ENCODE results near the gene SCGB2A2. TPM values are rescaled to one million over a fixed set of nuclear protein-coding genes. Genes with fewer than 3 reads are reported as not detected.

The SCGB2A2 gene
- total RNA-seq, 1 experiment from 2014 or later: not detected

GRCh38 chr11:62245271-62245753 lies 24.6 kb upstream of the SCGB2A2 start:
- H3K9me3 Mint-ChIP-seq: peaks cover 11% of the 10 kb centered on the region
- ChIA-PET POLR2A (no interaction called here), CTCF (interaction anchor here (0.6 to 2.1 kb wide), 8 partner anchors 25 to 179 kb away, joined by 3 to 9 read pairs (median 3); partner anchors contain the start of gene SCGB2A2)
- H3K4me1 Mint-ChIP-seq: peaks cover 7% of the 10 kb centered on the region
- DNase-seq (ENCODE audit: low spot score): peak; percentile 73
- ATAC-seq: peak; percentile 84
- peaks cover 8% of the 10 kb centered on the region for H3K36me3 Mint-ChIP-seq
- no peak overlapping the region for H3K4me3 Mint-ChIP-seq
- no peak overlapping the region for H3K27ac Mint-ChIP-seq
- peaks cover 13% of the 10 kb centered on the region for H3K27me3 Mint-ChIP-seq (ENCODE audit: low read depth)
- TF ChIP-seq USF1 (CRISPR knock-in tag; IDR thresholded peaks at IDR 0.05): no peak; the same call in 1 of the 2 replicates
- TF ChIP-seq TEAD4 (CRISPR knock-in tag; IDR thresholded peaks at IDR 0.05): peak; percentile 30; the same call in 1 of the 2 replicates
- TF ChIP-seq, protein P1, sequence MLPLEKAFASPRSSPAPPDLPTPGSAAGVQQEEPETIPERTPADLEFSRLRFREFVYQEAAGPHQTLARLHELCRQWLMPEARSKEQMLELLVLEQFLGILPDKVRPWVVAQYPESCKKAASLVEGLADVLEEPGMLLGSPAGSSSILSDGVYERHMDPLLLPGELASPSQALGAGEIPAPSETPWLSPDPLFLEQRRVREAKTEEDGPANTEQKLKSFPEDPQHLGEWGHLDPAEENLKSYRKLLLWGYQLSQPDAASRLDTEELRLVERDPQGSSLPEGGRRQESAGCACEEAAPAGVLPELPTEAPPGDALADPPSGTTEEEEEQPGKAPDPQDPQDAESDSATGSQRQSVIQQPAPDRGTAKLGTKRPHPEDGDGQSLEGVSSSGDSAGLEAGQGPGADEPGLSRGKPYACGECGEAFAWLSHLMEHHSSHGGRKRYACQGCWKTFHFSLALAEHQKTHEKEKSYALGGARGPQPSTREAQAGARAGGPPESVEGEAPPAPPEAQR (CRISPR knock-in tag; IDR thresholded peaks at IDR 0.05): no peak
- no peak for TF ChIP-seq HMGA2 (CRISPR knock-in tag; IDR thresholded peaks at IDR 0.05)
- TF ChIP-seq PRRX2 (CRISPR knock-in tag; IDR thresholded peaks at IDR 0.05): no peak
- TF ChIP-seq ARID4B (CRISPR knock-in tag; IDR thresholded peaks at IDR 0.05; ENCODE audit: borderline replicate concordance): no peak
- TF ChIP-seq KAT7 (CRISPR knock-in tag; IDR thresholded peaks at IDR 0.05; ENCODE audit: borderline replicate concordance): no peak
- TF ChIP-seq, protein P2, sequence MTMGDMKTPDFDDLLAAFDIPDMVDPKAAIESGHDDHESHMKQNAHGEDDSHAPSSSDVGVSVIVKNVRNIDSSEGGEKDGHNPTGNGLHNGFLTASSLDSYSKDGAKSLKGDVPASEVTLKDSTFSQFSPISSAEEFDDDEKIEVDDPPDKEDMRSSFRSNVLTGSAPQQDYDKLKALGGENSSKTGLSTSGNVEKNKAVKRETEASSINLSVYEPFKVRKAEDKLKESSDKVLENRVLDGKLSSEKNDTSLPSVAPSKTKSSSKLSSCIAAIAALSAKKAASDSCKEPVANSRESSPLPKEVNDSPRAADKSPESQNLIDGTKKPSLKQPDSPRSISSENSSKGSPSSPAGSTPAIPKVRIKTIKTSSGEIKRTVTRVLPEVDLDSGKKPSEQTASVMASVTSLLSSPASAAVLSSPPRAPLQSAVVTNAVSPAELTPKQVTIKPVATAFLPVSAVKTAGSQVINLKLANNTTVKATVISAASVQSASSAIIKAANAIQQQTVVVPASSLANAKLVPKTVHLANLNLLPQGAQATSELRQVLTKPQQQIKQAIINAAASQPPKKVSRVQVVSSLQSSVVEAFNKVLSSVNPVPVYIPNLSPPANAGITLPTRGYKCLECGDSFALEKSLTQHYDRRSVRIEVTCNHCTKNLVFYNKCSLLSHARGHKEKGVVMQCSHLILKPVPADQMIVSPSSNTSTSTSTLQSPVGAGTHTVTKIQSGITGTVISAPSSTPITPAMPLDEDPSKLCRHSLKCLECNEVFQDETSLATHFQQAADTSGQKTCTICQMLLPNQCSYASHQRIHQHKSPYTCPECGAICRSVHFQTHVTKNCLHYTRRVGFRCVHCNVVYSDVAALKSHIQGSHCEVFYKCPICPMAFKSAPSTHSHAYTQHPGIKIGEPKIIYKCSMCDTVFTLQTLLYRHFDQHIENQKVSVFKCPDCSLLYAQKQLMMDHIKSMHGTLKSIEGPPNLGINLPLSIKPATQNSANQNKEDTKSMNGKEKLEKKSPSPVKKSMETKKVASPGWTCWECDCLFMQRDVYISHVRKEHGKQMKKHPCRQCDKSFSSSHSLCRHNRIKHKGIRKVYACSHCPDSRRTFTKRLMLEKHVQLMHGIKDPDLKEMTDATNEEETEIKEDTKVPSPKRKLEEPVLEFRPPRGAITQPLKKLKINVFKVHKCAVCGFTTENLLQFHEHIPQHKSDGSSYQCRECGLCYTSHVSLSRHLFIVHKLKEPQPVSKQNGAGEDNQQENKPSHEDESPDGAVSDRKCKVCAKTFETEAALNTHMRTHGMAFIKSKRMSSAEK (CRISPR knock-in tag; IDR thresholded peaks at IDR 0.05; ENCODE audit: borderline replicate concordance): no peak
- TF ChIP-seq, protein P3, sequence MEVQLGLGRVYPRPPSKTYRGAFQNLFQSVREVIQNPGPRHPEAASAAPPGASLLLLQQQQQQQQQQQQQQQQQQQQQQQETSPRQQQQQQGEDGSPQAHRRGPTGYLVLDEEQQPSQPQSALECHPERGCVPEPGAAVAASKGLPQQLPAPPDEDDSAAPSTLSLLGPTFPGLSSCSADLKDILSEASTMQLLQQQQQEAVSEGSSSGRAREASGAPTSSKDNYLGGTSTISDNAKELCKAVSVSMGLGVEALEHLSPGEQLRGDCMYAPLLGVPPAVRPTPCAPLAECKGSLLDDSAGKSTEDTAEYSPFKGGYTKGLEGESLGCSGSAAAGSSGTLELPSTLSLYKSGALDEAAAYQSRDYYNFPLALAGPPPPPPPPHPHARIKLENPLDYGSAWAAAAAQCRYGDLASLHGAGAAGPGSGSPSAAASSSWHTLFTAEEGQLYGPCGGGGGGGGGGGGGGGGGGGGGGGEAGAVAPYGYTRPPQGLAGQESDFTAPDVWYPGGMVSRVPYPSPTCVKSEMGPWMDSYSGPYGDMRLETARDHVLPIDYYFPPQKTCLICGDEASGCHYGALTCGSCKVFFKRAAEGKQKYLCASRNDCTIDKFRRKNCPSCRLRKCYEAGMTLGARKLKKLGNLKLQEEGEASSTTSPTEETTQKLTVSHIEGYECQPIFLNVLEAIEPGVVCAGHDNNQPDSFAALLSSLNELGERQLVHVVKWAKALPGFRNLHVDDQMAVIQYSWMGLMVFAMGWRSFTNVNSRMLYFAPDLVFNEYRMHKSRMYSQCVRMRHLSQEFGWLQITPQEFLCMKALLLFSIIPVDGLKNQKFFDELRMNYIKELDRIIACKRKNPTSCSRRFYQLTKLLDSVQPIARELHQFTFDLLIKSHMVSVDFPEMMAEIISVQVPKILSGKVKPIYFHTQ (CRISPR knock-in tag; IDR thresholded peaks at IDR 0.05): no peak
- TF ChIP-seq FOXP4 (CRISPR knock-in tag; IDR thresholded peaks at IDR 0.05): peak; percentile 51; the same call in 1 of the 2 replicates
- TF ChIP-seq ZNF219 (CRISPR knock-in tag; IDR thresholded peaks at IDR 0.05; ENCODE audit: borderline replicate concordance): no peak
- no peak for TF ChIP-seq FOXP1 (CRISPR knock-in tag; IDR thresholded peaks at IDR 0.05; ENCODE audit: borderline replicate concordance)

Data from WTC11 (cell line).